Activated B cell treated with CpG ODN at 0.5 μM for 24 hours (primary cell): ENCODE results near the gene RYR2. TPM values are rescaled to one million over a fixed set of nuclear protein-coding genes. Genes with fewer than 3 reads are reported as not detected.

Experiments
- ATAC-seq: fragments of 200-7000 bp; cut with Tn5 transposase; one replicate; pipeline ENCODE4 v1.10.0; 2021; ENCODE audit warnings: low read depth, mild to moderate bottlenecking, moderate library complexity
- CTCF ChIA-PET: fragments of 350-600 bp; sonication (Branson Sonifier 250); formaldehyde crosslinking; loops from one replicate; lab custom pipeline; 2021; ENCODE audit warnings: antibody characterized with exemption; lab: Charles Lee
- POLR2A ChIA-PET: fragments of 350-600 bp; sonication (Branson Sonifier 250); formaldehyde crosslinking; loops from one replicate; lab custom pipeline; 2021; ENCODE audit warnings: antibody characterized with exemption; lab: Charles Lee
- DNase-seq: peaks from one replicate; pipeline ENCODE4 v3.0.0; 2022
- H3K27ac Mint-ChIP-seq: one replicate; pipeline ENCODE4 v1.8.0; 2020; ENCODE audit warnings: mixed read lengths
- H3K27me3 Mint-ChIP-seq: one replicate; pipeline ENCODE4 v1.8.0; 2021; ENCODE audit warnings: mixed read lengths
- H3K36me3 Mint-ChIP-seq: one replicate; pipeline ENCODE4 v1.8.0; 2021; ENCODE audit warnings: low read depth, mixed read lengths
- H3K4me1 Mint-ChIP-seq: one replicate; pipeline ENCODE4 v1.8.0; 2021; ENCODE audit warnings: mixed read lengths
- H3K4me3 Mint-ChIP-seq: one replicate; pipeline ENCODE4 v1.8.0; 2020; ENCODE audit warnings: mild to moderate bottlenecking, mixed read lengths
- H3K9me3 Mint-ChIP-seq: one replicate; pipeline ENCODE4 v1.8.0; 2020; ENCODE audit warnings: mixed read lengths
- intact Hi-C: fragments of 100-400 bp; cut with micrococcal nuclease; formaldehyde crosslinking; loops from one replicate; pipeline ENCODE4 v1.15.1; 2024
- total RNA-seq: library from RNA; stranded (reverse); gene quantifications from 2 replicates; pipeline ENCODE4 v1.2.3, GENCODE V29; 2022
- TF ChIP-seq, protein P1 (sequence below): fragments of 200-600 bp; IDR thresholded peaks from one replicate; pipeline ENCODE4 v1.8.0; 2022; ENCODE audit warnings: antibody characterized with exemption, mild to moderate bottlenecking

Gene RYR2
- total RNA-seq, 1 donor from 2014 or later, result not detected

DNA sequence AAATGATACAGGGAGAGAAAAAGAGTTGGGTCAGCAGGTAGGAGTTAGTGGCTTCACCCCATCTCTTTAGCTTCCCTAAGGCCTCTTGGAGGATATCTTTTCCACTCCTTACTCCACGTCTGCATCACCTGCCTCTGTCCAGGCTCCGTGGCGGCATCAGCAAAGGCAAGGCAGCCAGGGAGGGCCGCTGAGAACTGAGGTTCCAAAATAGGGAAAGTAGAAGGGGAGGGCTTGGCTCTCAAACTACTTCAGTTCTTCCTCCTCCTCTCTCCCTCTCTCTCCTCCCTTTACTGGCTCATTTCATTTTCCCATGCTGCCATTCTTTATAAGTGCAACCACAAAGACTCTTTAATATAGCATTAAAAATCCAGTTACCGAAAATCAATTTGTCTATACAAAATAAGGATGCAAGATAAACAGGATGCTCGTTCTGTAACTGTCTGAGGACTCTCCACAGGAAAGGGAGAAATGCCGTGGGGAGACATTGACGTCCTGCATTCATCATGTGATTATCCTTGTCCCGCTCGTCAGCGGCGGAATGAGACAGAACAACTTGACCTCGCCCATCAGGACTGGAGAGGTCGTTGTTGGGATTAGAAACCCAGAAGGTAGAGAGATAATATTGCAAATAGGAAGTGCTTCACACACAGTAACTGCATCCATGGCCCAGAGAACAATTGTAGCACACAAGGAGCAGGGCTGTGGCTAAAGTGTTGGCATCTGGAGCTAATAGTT lies 34.7 kb upstream of the RYR2 start:
- no peak overlapping the region for H3K27ac Mint-ChIP-seq
- POLR2A ChIA-PET, result no interaction called here
- peaks cover 1% of the 10 kb centered on the region for H3K27me3 Mint-ChIP-seq
- CTCF ChIA-PET, result no interaction called here
- DNase-seq, result no peak
- TF ChIP-seq, protein P1, sequence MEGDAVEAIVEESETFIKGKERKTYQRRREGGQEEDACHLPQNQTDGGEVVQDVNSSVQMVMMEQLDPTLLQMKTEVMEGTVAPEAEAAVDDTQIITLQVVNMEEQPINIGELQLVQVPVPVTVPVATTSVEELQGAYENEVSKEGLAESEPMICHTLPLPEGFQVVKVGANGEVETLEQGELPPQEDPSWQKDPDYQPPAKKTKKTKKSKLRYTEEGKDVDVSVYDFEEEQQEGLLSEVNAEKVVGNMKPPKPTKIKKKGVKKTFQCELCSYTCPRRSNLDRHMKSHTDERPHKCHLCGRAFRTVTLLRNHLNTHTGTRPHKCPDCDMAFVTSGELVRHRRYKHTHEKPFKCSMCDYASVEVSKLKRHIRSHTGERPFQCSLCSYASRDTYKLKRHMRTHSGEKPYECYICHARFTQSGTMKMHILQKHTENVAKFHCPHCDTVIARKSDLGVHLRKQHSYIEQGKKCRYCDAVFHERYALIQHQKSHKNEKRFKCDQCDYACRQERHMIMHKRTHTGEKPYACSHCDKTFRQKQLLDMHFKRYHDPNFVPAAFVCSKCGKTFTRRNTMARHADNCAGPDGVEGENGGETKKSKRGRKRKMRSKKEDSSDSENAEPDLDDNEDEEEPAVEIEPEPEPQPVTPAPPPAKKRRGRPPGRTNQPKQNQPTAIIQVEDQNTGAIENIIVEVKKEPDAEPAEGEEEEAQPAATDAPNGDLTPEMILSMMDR, result no peak
- intact Hi-C loops, result no loop called here
- no peak overlapping the region for H3K4me3 Mint-ChIP-seq
- H3K4me1 Mint-ChIP-seq, result no peaks in the 10 kb centered on the region
- H3K36me3 Mint-ChIP-seq, result no peaks in the 10 kb centered on the region
- ATAC-seq, result no peak
- H3K9me3 Mint-ChIP-seq, result no peaks in the 10 kb centered on the region

DNA sequence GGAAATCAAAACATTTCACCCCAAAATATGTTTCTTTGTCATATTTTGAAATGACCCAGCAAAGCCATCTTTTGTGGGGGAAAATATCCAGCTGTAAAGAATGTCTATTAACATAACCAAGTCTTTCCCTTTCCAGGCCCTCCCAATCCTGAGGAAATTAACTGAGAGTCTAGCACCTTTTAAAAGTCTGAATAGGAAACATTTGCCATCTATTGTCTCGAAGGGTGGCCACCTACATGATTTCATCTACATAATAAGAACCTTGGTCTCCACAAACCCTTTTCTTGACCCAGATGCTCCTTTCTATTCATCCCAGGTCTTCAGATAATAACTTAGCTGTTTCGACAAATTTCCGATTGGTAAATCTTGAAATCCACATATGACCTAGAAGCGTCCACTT lies 32.4 kb upstream of the RYR2 start:
- POLR2A ChIA-PET, result no interaction called here
- CTCF ChIA-PET, result no interaction called here
- no peaks in the 10 kb centered on the region for H3K36me3 Mint-ChIP-seq

DNA sequence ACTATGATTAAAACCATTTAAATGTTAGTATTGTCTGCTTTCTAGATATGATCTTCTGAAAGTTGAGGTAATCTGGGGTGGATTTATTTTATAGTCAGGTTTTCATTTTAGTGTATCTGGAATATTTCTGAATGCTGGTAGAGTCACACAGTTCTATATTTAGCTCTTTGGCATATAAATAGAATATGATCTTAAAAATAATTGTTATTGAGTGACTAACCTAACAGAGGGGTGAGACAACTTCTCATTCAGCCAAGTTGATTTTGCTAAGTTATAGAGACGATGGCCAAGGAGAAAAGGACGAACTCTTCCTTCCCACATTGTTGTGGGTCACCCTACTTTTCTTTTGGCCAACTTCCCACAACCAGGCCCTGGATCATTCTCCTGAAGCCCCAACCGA lies 30.6 kb upstream of the RYR2 start:
- Mint-ChIP-seq H3K9me3 (no peaks in the 10 kb centered on the region), H3K36me3 (no peaks in the 10 kb centered on the region), H3K4me1 (no peaks in the 10 kb centered on the region), H3K27ac (no peak overlapping the region), H3K4me3 (no peak overlapping the region), H3K27me3 (no peaks in the 10 kb centered on the region)
- ChIA-PET CTCF (no interaction called here), POLR2A (no interaction called here)
- intact Hi-C loops, result no loop called here
- no peak for ATAC-seq
- no peak for DNase-seq
- TF ChIP-seq, protein P1, result no peak

More for the DNA sequence above, 32.4 kb upstream of the RYR2 start:
- ATAC-seq, result no peak
- no peak overlapping the region for H3K4me3 Mint-ChIP-seq
- TF ChIP-seq, protein P1, result no peak
- H3K4me1 Mint-ChIP-seq, result no peaks in the 10 kb centered on the region
- H3K9me3 Mint-ChIP-seq, result no peaks in the 10 kb centered on the region
- intact Hi-C loops, result no loop called here
- H3K27me3 Mint-ChIP-seq, result peaks cover 1% of the 10 kb centered on the region
- no peak overlapping the region for H3K27ac Mint-ChIP-seq
- no peak for DNase-seq

DNA sequence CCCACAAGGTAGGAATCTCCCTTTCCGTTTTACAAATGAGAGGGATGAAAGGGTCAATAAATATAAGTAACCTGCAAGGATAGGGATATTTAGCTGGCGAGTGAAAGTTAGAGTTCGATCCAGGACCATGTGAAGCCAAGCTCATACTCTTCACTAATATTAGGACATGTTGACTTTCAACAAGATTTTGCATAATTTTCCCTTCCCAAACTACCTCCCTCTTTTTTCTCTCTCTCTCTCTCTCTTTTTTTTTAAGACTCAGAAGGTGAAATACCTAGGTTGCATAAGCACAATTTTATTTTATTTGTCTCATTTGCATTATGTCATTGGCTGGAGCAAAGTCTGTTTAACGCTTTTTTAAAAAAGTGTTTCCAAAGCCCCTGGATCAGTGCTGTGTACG lies 29.6 kb upstream of the RYR2 start:
- ChIA-PET CTCF (no interaction called here), POLR2A (no interaction called here)
- ATAC-seq (no peak), DNase-seq (no peak)
- intact Hi-C loops, result no loop called here
- H3K4me3 Mint-ChIP-seq, result no peak overlapping the region
- TF ChIP-seq, protein P1, result no peak
- no peaks in the 10 kb centered on the region for H3K9me3 Mint-ChIP-seq
- H3K27me3 Mint-ChIP-seq, result no peaks in the 10 kb centered on the region
- no peak overlapping the region for H3K27ac Mint-ChIP-seq
- H3K36me3 Mint-ChIP-seq, result no peaks in the 10 kb centered on the region
- no peaks in the 10 kb centered on the region for H3K4me1 Mint-ChIP-seq

DNA sequence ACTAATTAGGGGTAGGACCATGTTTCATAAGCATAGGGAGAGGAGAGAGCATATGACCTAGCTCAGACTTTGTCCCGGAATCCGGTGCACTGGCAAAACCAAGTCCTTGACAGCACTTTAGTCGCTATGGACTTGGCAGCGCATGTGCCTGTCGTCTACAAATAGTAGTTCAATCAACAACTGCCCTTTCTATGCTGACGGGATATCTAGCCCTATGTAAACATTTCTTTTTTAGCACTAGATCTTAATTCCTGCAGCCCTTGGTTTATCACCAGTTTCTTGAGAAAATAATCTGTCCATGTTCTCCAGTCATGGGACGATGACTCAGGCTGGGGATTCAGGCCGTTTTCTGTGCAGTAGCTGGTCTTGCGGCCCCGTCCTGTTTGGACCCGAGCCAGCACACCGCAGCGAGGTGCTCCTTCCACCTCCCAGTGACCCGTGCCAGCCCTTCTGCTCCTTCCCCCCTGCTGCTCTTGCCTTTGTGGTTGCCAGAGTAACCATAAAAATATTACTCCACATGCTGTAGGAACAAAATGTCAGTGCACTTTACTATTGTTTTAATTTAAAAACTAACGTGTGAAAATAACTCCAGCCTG lies 29.1 kb upstream of the RYR2 start:
- no peaks in the 10 kb centered on the region for H3K4me1 Mint-ChIP-seq

More for the DNA sequence above, 29.1 kb upstream of the RYR2 start:
- TF ChIP-seq, protein P1, result no peak
- no peaks in the 10 kb centered on the region for H3K36me3 Mint-ChIP-seq
- H3K27me3 Mint-ChIP-seq, result no peaks in the 10 kb centered on the region
- intact Hi-C loops, result no loop called here
- ATAC-seq (no peak), DNase-seq (no peak)
- CTCF ChIA-PET, result no interaction called here
- no peaks in the 10 kb centered on the region for H3K9me3 Mint-ChIP-seq
- H3K4me3 Mint-ChIP-seq, result no peak overlapping the region
- no peak overlapping the region for H3K27ac Mint-ChIP-seq
- POLR2A ChIA-PET, result no interaction called here
